ENCODE data around the gene ALOXE3. TPM values are rescaled to one million over a fixed set of nuclear protein-coding genes. Genes with fewer than 3 reads are reported as not detected.

The ALOXE3 gene
- total and polyA plus RNA-seq, 5 experiments from 2014 or later, result 0.13 to 0.52 (median 0.18) TPM; not detected in 2

GRCh38 chr17:8140065-8141029, 22.0 kb upstream of the ALOXE3 start:
- no peaks in the 10 kb centered on the region for H3K9me3 Mint-ChIP-seq
- H3K27me3 Mint-ChIP-seq, result peaks cover 0 to 5% (median 0%) of the 10 kb centered on the region in 5 donors
- POLR2A ChIA-PET, result interaction anchor here (1.4 to 41.9 kb wide), 11 partner anchors 13 to 155 kb away, joined by 3 to 1171 read pairs (median 29); partner anchors contain the start of genes AURKB, BORCS6, CTC1 and HES7
- peaks cover 0 to 23% (median 8%) of the 10 kb centered on the region in 4 donors for H3K4me1 Mint-ChIP-seq
- ATAC-seq (no peak), DNase-seq (peak in 6 of 10 donors; percentile 7 to 59 (median 25))
- peaks cover 0 to 51% (median 17%) of the 10 kb centered on the region in 3 donors for H3K36me3 Mint-ChIP-seq
- peak overlapping the region in 7 of 10 donors; percentile 29 to 82 (median 68) for H3K27ac Mint-ChIP-seq
- peak overlapping the region in 2 of 10 donors; percentile 20 to 55 for H3K4me3 Mint-ChIP-seq

GRCh38 chr17:8138672-8139371, 20.5 kb upstream of the ALOXE3 start:
- DNase-seq, result peak; percentile 87 to 99 (median 97)
- Mint-ChIP-seq H3K4me3 (no peak overlapping the region), H3K27me3 (peaks cover 0 to 5% (median 0%) of the 10 kb centered on the region in 5 donors), H3K4me1 (peaks cover 0 to 18% (median 7%) of the 10 kb centered on the region in 4 donors), H3K36me3 (peaks cover 0 to 36% (median 15%) of the 10 kb centered on the region in 3 donors), H3K27ac (no peak overlapping the region), H3K9me3 (no peaks in the 10 kb centered on the region)
- peak; percentile 86 to 87 for ATAC-seq
- POLR2A ChIA-PET, result interaction anchor here (0.6 to 41.9 kb wide), 17 partner anchors 12 to 157 kb away, joined by 3 to 1171 read pairs (median 13); partner anchors contain the start of genes AURKB, BORCS6, CTC1 and HES7

- Mint-ChIP-seq H3K4me3 (no peak overlapping the region), H3K27me3 (peaks cover 0 to 5% (median 0%) of the 10 kb centered on the region in 5 donors), H3K4me1 (peaks cover 0 to 13% (median 6%) of the 10 kb centered on the region in 4 donors), H3K36me3 (peaks cover 0 to 31% (median 12%) of the 10 kb centered on the region in 3 donors), H3K9me3 (no peaks in the 10 kb centered on the region), H3K27ac (no peak overlapping the region)
- ATAC-seq (no peak), DNase-seq (no peak)
- POLR2A ChIA-PET, result interaction anchor here (0.7 to 41.9 kb wide), 15 partner anchors 11 to 157 kb away, joined by 3 to 1171 read pairs (median 13); partner anchors contain the start of genes BORCS6, CTC1, HES7 and PER1
Measured at GRCh38 chr17:8138374-8138671, 20.0 kb upstream of the ALOXE3 start.

GRCh38 chr17:8137645-8138373, 19.5 kb upstream of the ALOXE3 start:
- ATAC-seq (no peak), DNase-seq (peak in 2 of 10 donors; percentile 8 to 29)
- H3K9me3 Mint-ChIP-seq, result no peaks in the 10 kb centered on the region
- no peak overlapping the region for H3K27ac Mint-ChIP-seq
- no peak overlapping the region for H3K4me3 Mint-ChIP-seq
- POLR2A ChIA-PET, result interaction anchor here (0.5 to 41.9 kb wide), 17 partner anchors 8 to 158 kb away, joined by 3 to 1171 read pairs (median 13); partner anchors contain the start of genes BORCS6, CTC1, HES7 and PER1
- H3K27me3 Mint-ChIP-seq, result peaks cover 0 to 5% (median 0%) of the 10 kb centered on the region in 5 donors
- H3K4me1 Mint-ChIP-seq, result peaks cover 0 to 11% (median 6%) of the 10 kb centered on the region in 4 donors
- peaks cover 0 to 27% (median 12%) of the 10 kb centered on the region in 3 donors for H3K36me3 Mint-ChIP-seq

GRCh38 chr17:8133941-8134340, 15.6 kb upstream of the ALOXE3 start:
- Mint-ChIP-seq H3K9me3 (no peaks in the 10 kb centered on the region), H3K36me3 (no peaks in the 10 kb centered on the region), H3K4me1 (no peaks in the 10 kb centered on the region), H3K27ac (no peak overlapping the region), H3K27me3 (peaks cover 0 to 5% (median 0%) of the 10 kb centered on the region in 5 donors), H3K4me3 (no peak overlapping the region)
- ATAC-seq, result no peak
- POLR2A ChIA-PET, result interaction anchor here (0.9 kb wide), 1 partner anchor 11 kb away, joined by 5 read pairs; no protein-coding TSS in a partner anchor
- no peak for DNase-seq

GRCh38 chr17:8133399-8133798, 15.1 kb upstream of the ALOXE3 start:
- POLR2A ChIA-PET, result interaction anchor here (0.9 to 1.1 kb wide), 2 partner anchors 11 to 13 kb away, joined by 4 to 5 read pairs; no protein-coding TSS in a partner anchor
- Mint-ChIP-seq H3K4me1 (no peaks in the 10 kb centered on the region), H3K27ac (no peak overlapping the region), H3K4me3 (no peak overlapping the region), H3K36me3 (no peaks in the 10 kb centered on the region), H3K27me3 (peaks cover 0 to 5% (median 0%) of the 10 kb centered on the region in 5 donors), H3K9me3 (no peaks in the 10 kb centered on the region)
- no peak for ATAC-seq
- no peak for DNase-seq

GRCh38 chr17:8131844-8132441, 13.6 kb upstream of the ALOXE3 start:
- Mint-ChIP-seq H3K4me3 (no peak overlapping the region), H3K9me3 (no peaks in the 10 kb centered on the region), H3K4me1 (peaks cover 4 to 5% (median 4%) of the 10 kb centered on the region in 4 donors), H3K27ac (peak overlapping the region in 1 of 10 donors; percentile 74), H3K36me3 (no peaks in the 10 kb centered on the region), H3K27me3 (peaks cover 0 to 11% (median 0%) of the 10 kb centered on the region in 5 donors)
- no peak for DNase-seq
- ATAC-seq, result no peak
- POLR2A ChIA-PET, result interaction anchor here (0.7 kb wide), 1 partner anchor 167 kb away, joined by 4 read pairs; no protein-coding TSS in a partner anchor

GRCh38 chr17:8128125-8128784, 9.9 kb upstream of the ALOXE3 start:
- ATAC-seq, result no peak
- peaks cover 0 to 4% (median 0%) of the 10 kb centered on the region in 3 donors for H3K36me3 Mint-ChIP-seq
- peak overlapping the region in 1 of 10 donors; percentile 55 for H3K27ac Mint-ChIP-seq
- POLR2A ChIA-PET, result interaction anchor here (2.3 to 3.1 kb wide), 2 partner anchors 10 to 94 kb away, joined by 12 to 15 read pairs; no protein-coding TSS in a partner anchor
- peaks cover 30 to 42% (median 35%) of the 10 kb centered on the region in 4 donors for H3K4me1 Mint-ChIP-seq
- H3K9me3 Mint-ChIP-seq, result peaks cover 0 to 6% (median 0%) of the 10 kb centered on the region in 9 donors
- peaks cover 0 to 30% (median 14%) of the 10 kb centered on the region in 5 donors for H3K27me3 Mint-ChIP-seq
- no peak for DNase-seq
- H3K4me3 Mint-ChIP-seq, result peak overlapping the region in 1 of 10 donors; percentile 9

- H3K4me1 Mint-ChIP-seq, result peaks cover 35 to 53% (median 46%) of the 10 kb centered on the region in 4 donors
- H3K27ac Mint-ChIP-seq, result peak overlapping the region; percentile 69 to 100 (median 80)
- POLR2A ChIA-PET, result interaction anchor here (0.7 to 3.1 kb wide), 11 partner anchors 12 to 439 kb away, joined by 3 to 15 read pairs (median 4); partner anchors contain the start of gene TP53
- peak overlapping the region; percentile 91 to 97 (median 94) for H3K4me3 Mint-ChIP-seq
- peaks cover 0 to 35% (median 21%) of the 10 kb centered on the region in 5 donors for H3K27me3 Mint-ChIP-seq
- H3K9me3 Mint-ChIP-seq, result peaks cover 0 to 6% (median 0%) of the 10 kb centered on the region in 9 donors
- DNase-seq, result peak in 7 of 10 donors; percentile 31 to 61 (median 45)
- H3K36me3 Mint-ChIP-seq, result peaks cover 0 to 4% (median 0%) of the 10 kb centered on the region in 3 donors
- peak; percentile 37 to 39 for ATAC-seq
Measured at GRCh38 chr17:8126491-8127066, 8.3 kb upstream of the ALOXE3 start.

GRCh38 chr17:8125947-8126490, 7.7 kb upstream of the ALOXE3 start:
- H3K9me3 Mint-ChIP-seq, result peaks cover 0 to 6% (median 0%) of the 10 kb centered on the region in 9 donors

More at GRCh38 chr17:8125947-8126490, 7.7 kb upstream of the ALOXE3 start:
- H3K27me3 Mint-ChIP-seq, result peaks cover 0 to 35% (median 22%) of the 10 kb centered on the region in 5 donors
- H3K4me3 Mint-ChIP-seq, result peak overlapping the region; percentile 87 to 97 (median 94)
- H3K4me1 Mint-ChIP-seq, result peaks cover 37 to 56% (median 48%) of the 10 kb centered on the region in 4 donors
- ATAC-seq (peak; percentile 2 to 5), DNase-seq (peak in 1 of 10 donors; percentile 63)
- peaks cover 0 to 4% (median 0%) of the 10 kb centered on the region in 3 donors for H3K36me3 Mint-ChIP-seq
- POLR2A ChIA-PET, result interaction anchor here (1.1 to 3.1 kb wide), 7 partner anchors 12 to 257 kb away, joined by 3 to 15 read pairs (median 4); no protein-coding TSS in a partner anchor
- peak overlapping the region; percentile 72 to 100 (median 84) for H3K27ac Mint-ChIP-seq

Measured in naive thymus-derived CD8-positive, alpha-beta T cell (primary cell).